H9 (cell line): ENCODE data around the gene FRZB. TPM values are rescaled to one million over a fixed set of nuclear protein-coding genes. Genes with fewer than 3 reads are reported as not detected.

ENCODE experiments used
- DNase-seq: peaks from one replicate; pipeline ENCODE4 v3.0.0-alpha.2; 2017
- H2AFZ ChIP-seq: one replicate; pipeline ENCODE4 v1.6.1; 2013; ENCODE audit warnings: mild to moderate bottlenecking, low read length, control low read depth, moderate library complexity
- H2AK5ac ChIP-seq: 2 replicates; pipeline ENCODE4 v1.6.1; 2013; ENCODE audit warnings: low read length, control low read depth, mixed read lengths; ENCODE audit not compliant: insufficient read length
- H2BK120ac ChIP-seq: one replicate; pipeline ENCODE4 v1.6.1; 2013; ENCODE audit warnings: low read depth, mild to moderate bottlenecking, low read length, control low read depth, inconsistent platforms; ENCODE audit not compliant: poor library complexity, severe bottlenecking
- H2BK12ac ChIP-seq: 2 replicates; pipeline ENCODE4 v1.6.1; 2013; ENCODE audit warnings: low read length, control low read depth, mixed read lengths, low read depth; ENCODE audit not compliant: insufficient read length
- H2BK15ac ChIP-seq: 2 replicates; pipeline ENCODE4 v1.6.1; 2013; ENCODE audit warnings: low read depth, low read length, control low read depth
- H2BK20ac ChIP-seq: one replicate; pipeline ENCODE4 v1.6.1; 2013; ENCODE audit warnings: low read depth, mild to moderate bottlenecking, low read length, control low read depth, inconsistent platforms; ENCODE audit not compliant: poor library complexity, severe bottlenecking
- H2BK5ac ChIP-seq: 2 replicates; pipeline ENCODE4 v1.6.1; 2013; ENCODE audit warnings: low read length, control low read depth, mixed read lengths; ENCODE audit not compliant: insufficient read length
- H3K14ac ChIP-seq: 2 replicates; pipeline ENCODE4 v1.6.1; 2013; ENCODE audit warnings: low read length, control low read depth; ENCODE audit not compliant: insufficient read depth
- H3K18ac ChIP-seq: 2 replicates; pipeline ENCODE4 v1.6.1; 2013; ENCODE audit warnings: low read depth, mild to moderate bottlenecking, mixed read lengths, low read length, control low read depth; ENCODE audit not compliant: insufficient read length
- H3K23ac ChIP-seq: 2 replicates; pipeline ENCODE4 v1.6.1; 2013; ENCODE audit warnings: low read length, control low read depth, mixed read lengths, low read depth; ENCODE audit not compliant: insufficient read length
- H3K23me2 ChIP-seq: 2 replicates; pipeline ENCODE4 v1.6.1; 2013; ENCODE audit warnings: low read depth, mild to moderate bottlenecking, mixed read lengths, low read length, control low read depth; ENCODE audit not compliant: insufficient read length, poor library complexity, severe bottlenecking
- H3K27ac ChIP-seq: 2 replicates; pipeline ENCODE4 v1.5.1; 2013; ENCODE audit warnings: low read length, control low read depth, mixed read lengths, low read depth; ENCODE audit not compliant: insufficient read length
- H3K27me3 ChIP-seq: 2 replicates; pipeline ENCODE4 v1.6.1; 2013; ENCODE audit warnings: low read length, control low read depth, inconsistent platforms; ENCODE audit not compliant: insufficient read depth
- H3K4ac ChIP-seq: 2 replicates; pipeline ENCODE4 v1.6.1; 2013; ENCODE audit warnings: low read depth, mild to moderate bottlenecking, control low read depth, inconsistent platforms, low read length, moderate library complexity
- H3K4me1 ChIP-seq: 2 replicates; pipeline ENCODE4 v1.6.1; 2013; ENCODE audit warnings: low read length, control low read depth, inconsistent platforms; ENCODE audit not compliant: insufficient read depth
- H3K4me2 ChIP-seq: 2 replicates; pipeline ENCODE4 v1.6.1; 2013; ENCODE audit warnings: low read length, control low read depth, mixed read lengths; ENCODE audit not compliant: insufficient read length, insufficient read depth
- H3K56ac ChIP-seq: 2 replicates; pipeline ENCODE4 v1.6.1; 2013; ENCODE audit warnings: low read depth, mild to moderate bottlenecking, mixed read lengths, low read length, control low read depth; ENCODE audit not compliant: insufficient read length
- H3K79me1 ChIP-seq: 2 replicates; pipeline ENCODE4 v1.6.1; 2013; ENCODE audit warnings: low read depth, mild to moderate bottlenecking, moderate library complexity, low read length, control low read depth, inconsistent platforms; ENCODE audit not compliant: insufficient read depth, poor library complexity, severe bottlenecking
- H3K79me2 ChIP-seq: 2 replicates; pipeline ENCODE4 v1.6.1; 2013; ENCODE audit warnings: low read length, control low read depth, inconsistent platforms; ENCODE audit not compliant: insufficient read depth
- H3K9ac ChIP-seq: 2 replicates; pipeline ENCODE4 v1.6.1; 2013; ENCODE audit warnings: low read length, control low read depth, mixed read lengths; ENCODE audit not compliant: insufficient read length; ENCODE audit errors: extremely low read depth
- H3K9me3 ChIP-seq: one replicate; pipeline ENCODE4 v1.6.1; 2013; ENCODE audit warnings: low read depth, low read length, inconsistent platforms; ENCODE audit not compliant: control insufficient read depth
- H3T11ph ChIP-seq: one replicate; pipeline ENCODE4 v1.6.1; 2013; ENCODE audit warnings: mild to moderate bottlenecking, low read length, control low read depth, inconsistent platforms
- H4K20me1 ChIP-seq: one replicate; pipeline ENCODE4 v1.6.1; 2013; ENCODE audit not compliant: control insufficient read depth, insufficient read length, insufficient read depth
- H4K5ac ChIP-seq: 2 replicates; pipeline ENCODE4 v1.6.1; 2013; ENCODE audit warnings: low read depth, mild to moderate bottlenecking, mixed read lengths, low read length, control low read depth; ENCODE audit not compliant: insufficient read length
- H4K8ac ChIP-seq: replicated peaks from 2 replicates; pipeline ENCODE4 v1.6.1; 2013; ENCODE audit warnings: low read length, control low read depth, mixed read lengths, low read depth; ENCODE audit not compliant: insufficient read length
- H4K91ac ChIP-seq: 2 replicates; pipeline ENCODE4 v1.6.1; 2013; ENCODE audit warnings: low read depth, mild to moderate bottlenecking, moderate library complexity, mixed read lengths, low read length, control low read depth; ENCODE audit not compliant: insufficient read length
- H3K27ac Mint-ChIP-seq, 3 experiments: 2 replicates in 2 of 3; 3 replicates in 1 of 3; pipeline ENCODE4 v1.8.0; 2020 to 2021; ENCODE audit warnings: mixed read lengths in 3 of 3, mild to moderate bottlenecking in 1 of 3, moderate library complexity in 1 of 3
- H3K27me3 Mint-ChIP-seq: 2 replicates; pipeline ENCODE4 v1.8.0; 2021; ENCODE audit warnings: low read depth, mild to moderate bottlenecking, moderate library complexity, mixed read lengths
- H3K36me3 Mint-ChIP-seq, 3 experiments: 2 replicates in 2 of 3; 3 replicates in 1 of 3; pipeline ENCODE4 v1.8.0; 2020 to 2021; ENCODE audit warnings: low read depth in 3 of 3, mixed read lengths in 3 of 3; ENCODE audit not compliant: insufficient read depth in 1 of 3
- H3K4me1 Mint-ChIP-seq, 2 experiments: 2 replicates each; pipeline ENCODE4 v1.8.0; 2020; ENCODE audit warnings: mixed read lengths in 2 of 2
- H3K4me3 Mint-ChIP-seq, 2 experiments: 2 replicates in 1 of 2; 3 replicates in 1 of 2; pipeline ENCODE4 v1.8.0; 2020 to 2021; ENCODE audit warnings: mild to moderate bottlenecking in 2 of 2, mixed read lengths in 2 of 2, moderate library complexity in 1 of 2
- H3K9me3 Mint-ChIP-seq, 2 experiments: 2 replicates in 1 of 2; 3 replicates in 1 of 2; pipeline ENCODE4 v1.8.0; 2020; ENCODE audit warnings: mild to moderate bottlenecking in 2 of 2, mixed read lengths in 2 of 2, moderate library complexity in 1 of 2
- CTCF ChIP-seq: fragments of 200-600 bp; sonication (generic); conservative IDR thresholded peaks from 3 replicates; pipeline ENCODE4 v1.8.0; 2021; ENCODE audit warnings: antibody characterized with exemption, mild to moderate bottlenecking
- WGBS: extraction: QIAGEN DNeasy Blood & Tissue Kit; methylation state at CpG from one replicate; pipeline ENCODE4 v1.1.7; 2013; ENCODE audit warnings: missing lambda C conversion rate, low lambda C conversion rate, mixed read lengths; ENCODE audit not compliant: insufficient read length; ENCODE audit errors: extremely low coverage; 5-methylcytosine and 5-hydroxymethylcytosine counted together
- total RNA-seq: library from RNA; stranded (reverse); gene quantifications from 2 replicates; pipeline ENCODE4 v1.2.1, GENCODE V29; 2021

Gene FRZB
- total RNA-seq, 1 experiment from 2014 or later: 1.1 TPM

GRCh38 chr2:182818501-182818900 is 47.9 kb downstream of the FRZB start:
- Histone ChIP-seq H3K18ac (no peak overlapping the region), H3K4ac (no peak overlapping the region), H3K4me2 (peak overlapping the region; percentile 13), H3K79me1 (no peaks in the 10 kb centered on the region), H3K56ac (no peak overlapping the region), H3K14ac (no peak overlapping the region), H4K20me1 (no peaks in the 10 kb centered on the region), H2AK5ac (no peak overlapping the region), H3K9ac (no peak overlapping the region), H2BK12ac (no peak overlapping the region), H3K27ac (no peak overlapping the region), H2AFZ (no peak overlapping the region), H3K9me3 (no peaks in the 10 kb centered on the region), H3K27me3 (no peaks in the 10 kb centered on the region), H2BK5ac (no peak overlapping the region), H2BK15ac (no peak overlapping the region), H4K8ac (no peak overlapping the region), H4K91ac (no peak overlapping the region), H3K23ac (no peak overlapping the region), H3K4me1 (peaks cover 8% of the 10 kb centered on the region; the same call in 1 of the 2 replicates), H4K5ac (no peak overlapping the region), H3K79me2 (no peaks in the 10 kb centered on the region), H3T11ph (peak overlapping the region; percentile 12), H2BK20ac (no peak overlapping the region), H3K23me2 (no peaks in the 10 kb centered on the region), H2BK120ac (no peak overlapping the region)
- Mint-ChIP-seq H3K27ac (peak overlapping the region in 2 of 3 experiments; percentile 48 to 98; a peak in 3 of 7 replicates), H3K4me1 (peaks cover 30 to 37% of the 10 kb centered on the region in 2 experiments), H3K9me3 (no peaks in the 10 kb centered on the region), H3K4me3 (peak overlapping the region; percentile 21 to 24; a peak in 2 of 5 replicates), H3K27me3 (peaks cover 3% of the 10 kb centered on the region; the same call in 1 of the 2 replicates), H3K36me3 (no peaks in the 10 kb centered on the region)
- no peak for DNase-seq
- no peak for TF ChIP-seq CTCF
- WGBS: no CpG with 5 or more reads among the region's 3 CpGs
